Kidney (tissue), 14 donors: ENCODE data around the gene IGF1. TPM values are rescaled to one million over a fixed set of nuclear protein-coding genes. Genes with fewer than 3 reads are reported as not detected.

Source experiments
- DNase-seq, 5 donors: peaks; one replicate each; pipeline ENCODE4 v3.0.0-alpha.2; 2013 to 2020
- FAIRE-seq: peaks from 2 replicates; lab custom pipeline; 2012; peaks lifted over from hg19 to GRCh38; lab: Jason Lieb, UNC
- H3K27ac ChIP-seq, 2 donors: one replicate each; pipeline ENCODE4 v1.7.0; 2013; ENCODE audit warnings: low read depth in 2 of 2, low read length in 2 of 2, inconsistent platforms in 1 of 2
- H3K27me3 ChIP-seq: one replicate; pipeline ENCODE4 v1.7.1; 2013; ENCODE audit warnings: low read length, inconsistent platforms; ENCODE audit not compliant: control insufficient read depth, insufficient read depth
- H3K36me3 ChIP-seq, 3 donors: one replicate each; pipeline versions ENCODE4 v1.7.0 to v1.7.1; 2013; ENCODE audit warnings: low read length in 3 of 3, control low read depth in 1 of 3, inconsistent platforms in 1 of 3; ENCODE audit not compliant: insufficient read depth in 3 of 3, control insufficient read depth in 2 of 3
- H3K4me1 ChIP-seq, 3 donors: one replicate each; pipeline versions ENCODE4 v1.7.0 to v1.7.1; 2013; ENCODE audit warnings: low read length in 3 of 3, inconsistent platforms in 1 of 3, low read depth in 1 of 3; ENCODE audit not compliant: control insufficient read depth in 2 of 3, insufficient read depth in 2 of 3
- H3K4me3 ChIP-seq, 3 donors: one replicate each; pipeline versions ENCODE4 v1.7.0 to v1.8.1; 2013; ENCODE audit warnings: low read length in 3 of 3, control low read depth in 1 of 3, inconsistent platforms in 1 of 3
- H3K9ac ChIP-seq, 3 donors: one replicate each; pipeline versions ENCODE4 v1.7.0 to v1.7.1; 2013; ENCODE audit warnings: low read length in 3 of 3, control low read depth in 1 of 3, inconsistent platforms in 1 of 3
- H3K9me3 ChIP-seq, 3 donors: one replicate each; pipeline versions ENCODE4 v1.7.0 to v1.7.1; 2013; ENCODE audit warnings: low read length in 3 of 3, control low read depth in 1 of 3, inconsistent platforms in 1 of 3; ENCODE audit not compliant: control insufficient read depth in 2 of 3, insufficient read depth in 1 of 3
- CTCF ChIP-seq: IDR thresholded peaks from 3 replicates; pipeline ENCODE4 v1.5.1; 2012; ENCODE audit warnings: mild to moderate bottlenecking, moderate library complexity, borderline replicate concordance; ENCODE audit not compliant: insufficient read depth; ENCODE audit errors: extremely low read depth
- intact Hi-C: fragments of 100-400 bp; cut with DNase I; formaldehyde crosslinking; loops from one replicate; pipeline ENCODE4 v1.11.1; 2022
- polyA plus RNA-seq: library from polyadenylated mRNA; stranded (reverse); fragments of 350-450 nt; fragmentation: Illumina TruSeq; extraction: RNeasy Lipid Tissue Mini Kit (QIAGEN cat#74804); gene quantifications from one replicate; pipeline ENCODE4 v1.2.3, GENCODE V29; 2014; ENCODE audit warnings: low read depth, low replicate concordance; ENCODE audit not compliant: insufficient read depth
- total RNA-seq: library from RNA; stranded (reverse); fragmentation: NEBNext Ultra II Directional; extraction: Animal tissue kit (Norgen Biotek cat#: 25700); gene quantifications from one replicate; pipeline ENCODE4 v1.2.1, GENCODE V29; 2021
- donor health status: control.
- donor health status: control.
- donor health status: control.
- donor health status: control.
- donor health status: control.
- donor health status: DM: yes; HTN: yes; CAD: no.
- donor health status: Normal renal cell carcinoma (clear cell type).

IGF1 gene
- total and polyA plus RNA-seq, 2 donors from 2014 or later = 0.71 to 7.2 TPM

GRCh38 chr12:102511575-102511974 lies 31.2 kb upstream of the IGF1 start:
- Histone ChIP-seq H3K36me3 (no peaks in the 10 kb centered on the region), H3K9ac (no peak overlapping the region), H3K4me3 (no peak overlapping the region), H3K27ac (no peak overlapping the region), H3K4me1 (peaks cover 0 to 6% (median 2%) of the 10 kb centered on the region in 3 donors), H3K27me3 (no peaks in the 10 kb centered on the region), H3K9me3 (no peaks in the 10 kb centered on the region)
- no peak for TF ChIP-seq CTCF
- intact Hi-C loops = no loop called here
- no peak for DNase-seq
- FAIRE-seq = no peak

DNA sequence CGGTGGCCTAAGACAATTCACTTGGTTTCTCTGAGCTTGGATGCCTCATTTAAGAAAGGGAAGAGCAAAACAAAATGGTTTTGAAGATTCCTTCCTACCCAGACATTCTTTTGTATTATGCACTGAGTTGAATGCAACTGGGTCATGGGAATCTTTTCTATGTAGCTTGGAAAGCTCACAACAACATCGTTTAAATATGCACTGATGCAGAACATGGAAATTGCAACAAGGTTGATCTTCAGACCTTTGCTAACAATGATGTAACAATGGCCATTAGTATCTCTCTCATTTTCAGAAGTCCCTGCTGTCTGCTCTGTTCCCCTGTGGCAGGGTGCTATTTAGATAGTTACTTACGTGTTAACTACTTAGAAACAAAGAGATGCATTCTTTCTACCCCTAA lies 30.1 kb upstream of the IGF1 start:
- H3K4me3 ChIP-seq = no peak overlapping the region
- no peak for FAIRE-seq
- intact Hi-C loops = no loop called here
- no peak overlapping the region for H3K27ac ChIP-seq
- TF ChIP-seq CTCF = no peak
- H3K9me3 ChIP-seq = no peaks in the 10 kb centered on the region
- no peak overlapping the region for H3K9ac ChIP-seq
- peaks cover 0 to 6% (median 2%) of the 10 kb centered on the region in 3 donors for H3K4me1 ChIP-seq
- no peaks in the 10 kb centered on the region for H3K27me3 ChIP-seq
- no peak for DNase-seq
- no peaks in the 10 kb centered on the region for H3K36me3 ChIP-seq

GRCh38 chr12:102510031-102510430 lies 29.7 kb upstream of the IGF1 start:
- intact Hi-C loops = no loop called here
- FAIRE-seq = no peak
- TF ChIP-seq CTCF = no peak

GRCh38 chr12:102509123-102509626 lies 28.8 kb upstream of the IGF1 start:
- intact Hi-C loops = no loop called here
- H3K27ac ChIP-seq = no peak overlapping the region
- H3K4me1 ChIP-seq = peaks cover 0 to 6% (median 2%) of the 10 kb centered on the region in 3 donors
- no peaks in the 10 kb centered on the region for H3K27me3 ChIP-seq
- no peaks in the 10 kb centered on the region for H3K36me3 ChIP-seq
- no peak for TF ChIP-seq CTCF
- FAIRE-seq (no peak), DNase-seq (no peak)
- H3K9me3 ChIP-seq = no peaks in the 10 kb centered on the region
- H3K4me3 ChIP-seq = no peak overlapping the region
- H3K9ac ChIP-seq = no peak overlapping the region

More at GRCh38 chr12:102510031-102510430, 29.7 kb upstream of the IGF1 start:
- no peak overlapping the region for H3K4me3 ChIP-seq
- H3K9ac ChIP-seq = no peak overlapping the region
- H3K27ac ChIP-seq = no peak overlapping the region
- DNase-seq = no peak
- H3K36me3 ChIP-seq = no peaks in the 10 kb centered on the region
- H3K4me1 ChIP-seq = peaks cover 0 to 6% (median 2%) of the 10 kb centered on the region in 3 donors
- H3K27me3 ChIP-seq = no peaks in the 10 kb centered on the region
- H3K9me3 ChIP-seq = no peaks in the 10 kb centered on the region
